GM18519 (cell line): Measurements from ENCODE around the gene RNF112.
"Not testable (repeated sequence)": the region's sequence is repeated elsewhere in the genome, so short reads cannot be mapped to it uniquely, and the experiment has no call there.

Experiments
- ATAC-seq: cut with Tn5 transposase; IDR thresholded peaks from one replicate; pipeline ENCODE4 v1.9.1; 2021; ENCODE audit warnings: mild to moderate bottlenecking, moderate library complexity; ENCODE audit not compliant: unreplicated experiment, low FRiP score

Gene RNF112

DNA sequence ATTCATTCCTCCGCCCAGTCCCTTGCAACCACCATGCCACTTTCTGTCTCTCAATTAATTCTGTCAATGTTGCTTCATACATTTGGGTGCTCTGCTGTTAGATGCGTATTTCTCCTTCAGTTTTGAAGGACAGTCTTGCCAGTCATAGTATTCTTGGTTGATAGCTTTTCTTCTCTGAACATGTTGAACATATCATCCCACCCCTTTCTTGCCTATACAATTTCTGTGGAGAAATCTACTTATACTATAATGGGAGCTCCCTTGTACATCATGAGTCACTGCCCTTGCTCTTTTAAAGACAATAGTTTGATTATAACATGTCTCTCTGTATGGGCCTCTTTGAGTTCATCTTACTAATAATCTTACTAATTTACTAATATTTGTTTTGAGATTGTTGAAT lies 34.1 kb downstream of the RNF112 start:
- ATAC-seq, result no peak

DNA sequence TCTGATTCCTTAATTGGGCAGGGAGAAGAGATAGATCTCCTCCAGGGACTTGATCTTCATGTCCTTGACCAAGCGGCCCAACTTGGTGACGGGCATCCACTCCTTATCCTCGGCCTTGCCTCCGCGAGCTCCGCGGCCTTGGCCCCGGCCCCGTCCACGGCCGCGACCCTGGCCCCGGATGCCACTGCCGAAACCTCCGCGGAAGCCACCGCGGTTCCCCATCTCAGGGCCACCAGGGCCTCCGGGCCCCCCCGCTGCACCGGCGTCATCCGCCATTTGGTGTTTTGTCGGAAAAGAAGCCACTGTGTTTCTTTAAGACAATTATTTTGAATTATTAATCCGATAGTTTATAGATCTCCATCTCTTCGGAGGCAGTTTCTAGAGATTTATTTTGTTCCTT lies 35.5 kb downstream of the RNF112 start:
- ATAC-seq, result not testable (repeated sequence)

DNA sequence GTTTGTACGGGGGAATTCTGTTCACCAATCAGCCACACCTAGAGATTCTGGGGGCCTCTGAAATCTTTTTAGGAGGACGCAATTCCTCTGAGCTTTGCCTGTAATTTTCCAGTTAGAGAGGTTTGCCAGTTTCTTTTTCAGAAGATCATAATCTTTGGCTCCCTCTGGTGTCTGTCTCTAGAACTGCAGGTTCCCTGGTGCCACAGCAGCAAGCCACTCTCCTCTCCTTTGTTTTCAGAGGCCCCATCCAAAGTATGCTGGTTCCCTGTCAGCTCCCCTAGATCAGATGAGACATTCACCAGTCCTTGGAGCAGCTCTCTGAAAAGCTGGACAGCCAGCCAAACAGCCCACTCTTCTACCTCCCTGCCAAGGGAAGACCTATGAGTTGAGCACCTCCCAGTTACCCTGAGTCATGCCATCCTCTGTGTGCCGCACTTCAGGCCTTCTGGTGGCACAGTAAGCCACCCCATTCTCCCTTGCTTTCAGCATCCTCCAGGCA lies 36.1 kb downstream of the RNF112 start:
- no peak for ATAC-seq

DNA sequence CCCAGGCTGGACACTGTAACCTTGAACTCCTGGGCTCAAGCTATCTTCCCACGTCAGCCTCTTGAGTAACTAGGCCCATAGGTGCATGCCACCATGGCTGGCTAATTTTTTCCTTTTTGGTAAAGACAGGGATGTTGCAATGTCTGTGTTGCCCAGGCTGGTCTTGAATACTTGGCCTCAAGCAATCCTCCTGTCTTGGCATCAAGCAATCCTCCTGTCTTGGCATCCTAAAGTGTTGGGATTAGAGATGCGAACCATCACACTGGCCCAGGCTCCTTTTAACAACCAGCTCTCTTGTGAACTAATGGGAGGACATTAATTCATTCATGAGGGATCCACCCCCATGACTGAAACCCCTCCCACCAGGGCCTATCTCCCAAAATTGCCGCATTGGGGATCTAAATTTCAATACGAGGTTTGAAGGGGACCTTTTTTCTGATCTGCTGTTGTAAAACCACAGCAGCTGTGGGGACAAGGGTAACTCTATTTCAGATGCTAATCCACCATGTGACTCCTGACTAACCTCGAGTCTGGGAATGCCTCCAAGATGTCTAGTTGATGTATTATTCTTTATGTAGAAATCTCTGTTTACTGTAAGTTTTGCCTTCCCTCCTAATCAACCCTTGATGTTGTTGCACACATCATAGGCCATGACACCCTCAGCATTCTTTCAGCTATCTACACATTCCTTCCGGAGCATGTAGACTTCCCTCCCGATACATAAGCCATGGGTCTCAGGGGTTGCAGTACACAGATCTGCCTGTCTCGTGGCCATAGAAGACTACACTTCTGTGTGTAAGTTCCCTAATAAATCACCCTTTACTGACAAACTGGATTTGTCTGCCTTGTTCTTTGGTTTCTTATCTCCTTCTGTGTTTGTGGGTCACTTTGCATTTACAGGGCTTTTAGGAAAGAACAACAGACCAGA lies 37.6 kb downstream of the RNF112 start:
- no peak for ATAC-seq

DNA sequence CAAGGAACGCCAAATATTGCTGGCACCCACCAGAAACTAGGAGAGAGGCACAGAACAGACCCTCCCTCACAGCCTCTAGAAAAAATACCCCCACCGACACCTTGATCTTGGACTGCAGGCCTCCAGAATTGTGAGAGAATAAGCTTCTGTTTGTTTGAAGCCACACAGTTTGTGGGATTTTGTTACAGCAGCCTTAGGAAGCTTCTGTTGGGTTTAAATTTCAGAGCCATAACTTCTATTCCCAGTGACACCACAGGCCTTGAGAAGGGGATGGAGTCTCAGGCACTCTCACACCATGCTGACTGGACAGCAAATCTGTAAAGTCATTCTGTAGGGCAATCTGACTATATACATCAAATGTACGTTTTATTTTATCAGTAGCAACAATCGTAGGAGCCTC lies 38.6 kb downstream of the RNF112 start:
- no peak for ATAC-seq

- no peak for ATAC-seq
These were observed 42.3 kb downstream of the RNF112 start for GRCh38 chr17:19453296-19453695.

- no peak for ATAC-seq
These were observed 43.0 kb downstream of the RNF112 start for GRCh38 chr17:19454074-19454473.

- ATAC-seq, result no peak
These were observed 45.2 kb downstream of the RNF112 start for GRCh38 chr17:19456016-19456927.

- no peak for ATAC-seq
These were observed 46.0 kb downstream of the RNF112 start for GRCh38 chr17:19457046-19457445.

- no peak for ATAC-seq
These were observed 46.8 kb downstream of the RNF112 start for GRCh38 chr17:19457830-19458271.

DNA sequence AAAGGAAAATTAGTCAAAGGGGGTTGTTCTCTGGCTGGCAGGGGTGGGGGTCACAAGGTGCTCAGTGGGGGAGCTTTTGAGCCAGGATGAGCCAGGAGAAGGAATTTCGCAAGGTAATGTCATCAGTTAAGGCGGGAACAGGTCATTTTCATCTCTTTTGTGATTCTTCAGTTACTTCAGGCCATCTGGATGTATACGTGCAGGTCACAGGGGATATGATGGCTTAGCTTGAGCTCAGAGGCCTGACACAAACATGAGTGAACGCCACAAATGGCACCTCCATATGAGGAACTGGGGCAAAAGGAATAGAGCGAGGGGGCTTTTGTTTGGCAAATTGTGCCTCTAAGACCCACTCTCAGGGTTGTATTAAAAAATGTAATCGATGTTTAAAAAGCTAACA lies 47.4 kb downstream of the RNF112 start:
- not testable (repeated sequence) for ATAC-seq

DNA sequence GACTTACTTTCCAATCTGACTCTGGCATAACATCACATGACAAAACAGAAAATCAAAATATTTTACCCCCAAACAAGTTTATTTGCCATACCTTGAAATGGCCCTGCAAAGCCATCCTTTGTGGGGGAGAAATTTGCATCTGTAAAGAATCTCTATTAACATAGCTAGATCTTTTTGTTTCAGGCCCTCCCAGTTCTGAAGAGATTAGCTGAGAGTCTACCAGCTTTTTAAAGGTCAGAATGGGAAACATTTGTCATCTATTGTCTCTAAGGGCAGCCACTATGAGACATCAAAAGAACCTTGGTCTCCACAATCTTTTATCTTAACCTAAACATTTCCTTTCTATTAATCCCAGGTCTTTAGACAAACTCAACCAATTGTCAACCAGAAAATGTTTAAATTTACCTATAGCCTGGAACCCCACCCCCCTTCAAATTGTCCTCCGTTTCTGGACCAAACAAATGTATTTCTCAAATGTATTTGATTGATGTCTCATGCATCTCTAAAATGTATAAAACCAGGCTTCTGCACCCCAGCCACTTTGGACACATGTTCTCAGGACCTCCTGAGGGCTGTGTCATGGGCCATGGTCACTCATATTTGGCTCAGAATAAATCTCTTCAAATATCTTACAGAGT lies 48.1 kb downstream of the RNF112 start:
- not testable (repeated sequence) for ATAC-seq

DNA sequence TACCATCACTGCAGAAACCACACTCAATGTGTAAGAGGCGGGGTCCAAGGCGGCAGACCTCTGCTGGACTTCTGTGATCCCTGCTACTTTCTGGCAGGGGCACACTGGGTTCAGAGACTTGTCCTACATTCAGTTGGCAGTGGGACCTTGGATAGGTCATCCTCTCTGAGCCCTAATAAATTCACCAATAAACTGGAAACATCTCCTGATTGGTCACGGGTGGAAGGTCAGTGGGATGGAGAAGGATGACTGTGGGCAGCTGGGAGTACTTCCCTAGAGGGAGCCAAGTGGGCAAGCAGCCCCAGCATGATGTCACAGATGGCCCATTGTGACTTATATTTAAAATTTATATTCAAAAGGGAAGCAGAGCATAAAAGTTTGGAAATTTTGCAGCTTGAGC lies 49.7 kb downstream of the RNF112 start:
- no peak for ATAC-seq

DNA sequence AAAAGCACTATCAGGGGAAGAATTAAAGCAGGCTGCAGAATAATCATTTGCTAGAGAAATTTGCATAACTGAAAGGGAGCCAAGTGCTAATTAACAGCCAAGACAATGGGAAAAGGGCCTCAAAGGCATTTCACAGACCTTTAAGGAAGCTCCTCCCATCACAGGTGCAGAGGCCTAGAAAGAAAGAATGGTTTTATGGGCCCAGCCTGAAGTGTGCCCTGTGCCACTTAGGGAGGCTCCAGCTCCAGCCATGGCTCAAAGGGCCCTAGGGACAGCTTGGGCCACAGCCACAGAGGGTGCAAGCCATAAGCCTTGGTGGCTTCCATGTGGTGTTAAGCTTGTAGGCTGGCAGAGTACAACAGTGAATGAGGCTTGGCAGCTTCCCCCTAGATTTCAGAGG lies 50.1 kb downstream of the RNF112 start:
- no peak for ATAC-seq

DNA sequence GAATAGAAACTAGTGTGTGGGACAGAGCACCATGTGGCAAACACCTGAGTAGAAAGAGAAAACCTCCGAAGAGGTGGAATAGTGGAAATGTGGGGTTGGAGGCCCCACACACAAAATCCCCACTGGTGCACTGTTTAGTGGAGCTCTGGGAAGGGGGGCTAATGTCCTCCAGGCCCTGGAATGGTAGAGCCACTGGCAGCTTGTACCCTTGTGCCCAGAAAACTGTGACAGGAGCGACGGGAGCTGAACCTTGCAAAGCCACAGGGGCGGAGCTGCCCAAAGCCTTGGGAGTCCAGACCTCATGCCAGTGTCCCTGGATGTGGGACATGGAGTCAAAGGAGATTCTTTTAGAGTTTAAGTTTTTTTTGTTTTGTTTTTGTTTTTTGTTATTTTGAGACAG lies 50.6 kb downstream of the RNF112 start:
- no peak for ATAC-seq

DNA sequence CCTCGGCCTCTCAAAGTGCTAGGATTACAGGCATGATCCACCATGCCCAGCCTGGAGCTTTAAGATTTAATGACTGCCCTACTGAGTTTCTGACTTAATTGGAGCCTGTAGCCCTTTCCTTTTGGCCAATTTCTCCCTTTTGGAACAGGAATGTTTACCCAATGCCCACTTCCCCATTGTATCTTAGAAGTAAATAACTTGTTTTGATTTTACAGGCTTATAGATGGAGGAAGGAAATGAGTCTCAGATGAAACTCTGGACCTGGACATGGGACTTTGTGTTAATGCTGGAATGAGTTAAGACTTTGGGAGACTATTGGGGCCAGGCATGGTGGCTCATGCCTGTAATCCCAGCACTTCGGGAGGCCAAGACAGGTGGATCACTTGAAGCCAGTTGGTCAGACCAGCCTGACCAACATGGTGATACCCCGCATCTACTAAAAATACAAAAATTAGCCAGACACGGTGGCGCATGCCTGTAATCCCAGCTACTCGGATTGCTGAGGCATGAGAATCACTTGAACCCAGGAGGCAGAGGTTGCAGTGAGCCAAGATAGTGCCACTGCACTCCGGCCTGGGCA lies 51.5 kb downstream of the RNF112 start:
- ATAC-seq, result not testable (repeated sequence)

DNA sequence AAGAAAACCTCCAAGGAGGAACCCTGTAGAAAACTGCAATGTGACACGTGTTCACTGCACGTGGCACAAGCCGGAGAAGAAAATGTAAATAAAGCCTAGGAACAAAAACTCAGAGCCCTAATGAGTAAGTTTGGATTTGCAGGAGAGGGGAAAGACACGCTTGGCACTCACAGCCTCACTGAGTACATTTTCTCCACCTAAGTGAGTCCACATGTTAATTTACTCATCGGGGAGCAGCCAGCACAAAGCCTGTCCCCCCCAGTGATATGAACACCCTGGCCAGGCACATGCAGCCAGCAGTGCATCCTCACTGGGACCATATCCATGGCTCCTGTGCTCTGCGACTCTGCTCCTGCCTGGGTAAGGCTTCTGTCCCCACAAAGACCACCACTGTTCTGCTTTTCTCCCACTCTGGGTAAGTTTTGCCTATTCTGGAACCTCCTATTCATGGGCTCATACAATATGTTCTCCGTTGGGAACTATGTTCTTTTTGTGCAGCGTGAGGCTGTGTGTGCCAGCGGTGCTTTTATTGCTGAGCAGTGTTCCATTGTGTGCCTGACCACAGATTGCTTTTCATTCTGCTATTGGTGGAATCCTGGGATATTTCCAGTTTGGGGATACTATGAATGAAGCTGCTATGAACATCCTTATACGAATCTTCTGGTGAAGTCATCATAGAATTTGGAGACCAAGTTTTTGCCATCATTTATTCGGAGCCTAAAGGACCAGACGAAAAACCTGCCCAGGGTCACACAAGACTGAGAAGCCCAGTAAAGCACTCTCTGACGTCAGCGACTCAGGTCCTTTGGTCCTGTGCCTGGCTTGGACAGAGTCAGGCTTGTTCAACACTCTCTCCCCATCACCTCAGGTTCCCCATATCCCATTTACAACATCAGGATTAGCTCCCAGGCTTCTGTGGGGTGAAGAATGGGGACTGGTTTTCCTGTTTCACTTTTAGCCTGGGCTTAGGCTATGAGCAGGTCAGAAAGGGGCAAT lies 53.3 kb downstream of the RNF112 start:
- no peak for ATAC-seq
